Colonic mucosa (tissue), 4 donors: ENCODE results near the gene KRT17. TPM values are rescaled to one million over a fixed set of nuclear protein-coding genes. Genes with fewer than 3 reads are reported as not detected.
A peak's percentile ranks its signal among the peaks of the same experiment; 100 is the strongest.
"Not testable (repeated sequence)": the region's sequence is repeated elsewhere in the genome, so short reads cannot be mapped to it uniquely, and the experiment has no call there.

Experiments used
- DNase-seq: peaks from one replicate; pipeline ENCODE4 v3.0.0-alpha.2; 2020
- H3K27ac ChIP-seq: fragments of 200-600 bp; one replicate; pipeline ENCODE4 v1.8.0; 2021
- H3K27me3 ChIP-seq: fragments of 200-600 bp; one replicate; pipeline ENCODE4 v1.8.0; 2021
- H3K36me3 ChIP-seq: fragments of 200-600 bp; one replicate; pipeline ENCODE4 v1.8.0; 2021
- H3K4me1 ChIP-seq: fragments of 200-600 bp; one replicate; pipeline ENCODE4 v1.8.0; 2021; ENCODE audit warnings: mild to moderate bottlenecking
- H3K4me3 ChIP-seq: fragments of 200-600 bp; one replicate; pipeline ENCODE4 v1.8.0; 2021
- H3K9ac ChIP-seq, 2 donors: one replicate each; pipeline ENCODE4 v1.7.0; 2013; ENCODE audit warnings: control low read depth in 2 of 2, low read depth in 2 of 2, low read length in 2 of 2
- H3K9me3 ChIP-seq: fragments of 200-600 bp; one replicate; pipeline ENCODE4 v1.8.0; 2021
- intact Hi-C: fragments of 100-400 bp; cut with DNase I; formaldehyde crosslinking; loops from one replicate; pipeline ENCODE4 v1.14.1; 2022
- total RNA-seq, 2 donors: library from RNA; stranded (reverse); fragmentation: NEBNext Ultra II Directional in 1 of 2; extraction: Animal tissue kit (Norgen Biotek cat#: 25700) in 1 of 2; gene quantifications; one replicate each; pipeline ENCODE4 v1.2.1, GENCODE V29; 2021
- TF ChIP-seq, protein P1 (sequence below): fragments of 200-600 bp; IDR thresholded peaks from one replicate; pipeline ENCODE4 v1.8.0; 2022; ENCODE audit warnings: antibody characterized with exemption, mild to moderate bottlenecking
- donor health status: healthy.
- donor health status: DM: no; HTN: no; CAD: no.
- donor health status: DM: no; HTN: no; CAD: no.

The KRT17 gene
- total RNA-seq, 2 donors from 2014 or later, result 1.2 TPM; not detected in 1

DNA sequence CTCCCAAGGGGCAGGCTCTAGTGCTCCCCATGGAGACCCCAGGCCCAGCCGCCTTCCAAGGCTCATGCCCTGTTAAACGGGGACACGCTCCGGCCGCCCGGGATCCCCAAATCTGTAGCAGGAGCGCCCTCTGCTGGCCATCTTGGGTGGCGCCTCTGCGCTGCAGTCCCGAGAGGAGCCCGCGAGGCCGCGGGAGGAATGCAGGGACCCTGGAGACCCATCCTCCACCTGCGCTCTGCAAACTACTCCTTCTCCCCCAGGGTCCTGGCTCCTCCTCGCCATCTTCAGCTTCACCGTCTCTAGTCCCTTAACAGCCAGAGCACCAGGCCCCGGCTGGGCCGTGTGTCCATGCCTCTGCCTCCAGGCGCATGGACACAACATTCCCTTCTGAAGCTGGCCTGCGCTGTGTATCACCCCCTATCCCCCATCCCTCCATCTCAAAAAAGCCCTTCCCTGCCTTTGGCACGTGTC lies 23.6 kb upstream of the KRT17 start:
- Histone ChIP-seq H3K9ac (peak overlapping the region; percentile 68 to 95), H3K9me3 (no peaks in the 10 kb centered on the region), H3K27me3 (no peaks in the 10 kb centered on the region), H3K4me1 (peaks cover 19% of the 10 kb centered on the region), H3K27ac (peak overlapping the region; percentile 76), H3K36me3 (no peaks in the 10 kb centered on the region), H3K4me3 (peak overlapping the region; percentile 29)
- intact Hi-C loops, result loop anchor here (1.0 to 10.0 kb wide), 6 partner anchors 14 to 846 kb away; partner anchors contain the start of genes KRT14, KRT35 and KRT36
- TF ChIP-seq, protein P1, sequence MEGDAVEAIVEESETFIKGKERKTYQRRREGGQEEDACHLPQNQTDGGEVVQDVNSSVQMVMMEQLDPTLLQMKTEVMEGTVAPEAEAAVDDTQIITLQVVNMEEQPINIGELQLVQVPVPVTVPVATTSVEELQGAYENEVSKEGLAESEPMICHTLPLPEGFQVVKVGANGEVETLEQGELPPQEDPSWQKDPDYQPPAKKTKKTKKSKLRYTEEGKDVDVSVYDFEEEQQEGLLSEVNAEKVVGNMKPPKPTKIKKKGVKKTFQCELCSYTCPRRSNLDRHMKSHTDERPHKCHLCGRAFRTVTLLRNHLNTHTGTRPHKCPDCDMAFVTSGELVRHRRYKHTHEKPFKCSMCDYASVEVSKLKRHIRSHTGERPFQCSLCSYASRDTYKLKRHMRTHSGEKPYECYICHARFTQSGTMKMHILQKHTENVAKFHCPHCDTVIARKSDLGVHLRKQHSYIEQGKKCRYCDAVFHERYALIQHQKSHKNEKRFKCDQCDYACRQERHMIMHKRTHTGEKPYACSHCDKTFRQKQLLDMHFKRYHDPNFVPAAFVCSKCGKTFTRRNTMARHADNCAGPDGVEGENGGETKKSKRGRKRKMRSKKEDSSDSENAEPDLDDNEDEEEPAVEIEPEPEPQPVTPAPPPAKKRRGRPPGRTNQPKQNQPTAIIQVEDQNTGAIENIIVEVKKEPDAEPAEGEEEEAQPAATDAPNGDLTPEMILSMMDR, result peak; percentile 98
- peak; percentile 96 for DNase-seq

GRCh38 chr17:41647038-41647813 lies 22.9 kb upstream of the KRT17 start:
- no peak for DNase-seq
- Histone ChIP-seq H3K36me3 (no peaks in the 10 kb centered on the region), H3K4me1 (peaks cover 12% of the 10 kb centered on the region), H3K4me3 (no peak overlapping the region), H3K9ac (peak overlapping the region in 1 of 2 donors; percentile 95), H3K27ac (no peak overlapping the region), H3K27me3 (no peaks in the 10 kb centered on the region), H3K9me3 (no peaks in the 10 kb centered on the region)
- intact Hi-C loops, result loop anchor here (5.0 to 10.0 kb wide), 5 partner anchors 62 to 845 kb away; partner anchors contain the start of genes KRT14, KRT35 and KRT36
- TF ChIP-seq, protein P1, result no peak

DNA sequence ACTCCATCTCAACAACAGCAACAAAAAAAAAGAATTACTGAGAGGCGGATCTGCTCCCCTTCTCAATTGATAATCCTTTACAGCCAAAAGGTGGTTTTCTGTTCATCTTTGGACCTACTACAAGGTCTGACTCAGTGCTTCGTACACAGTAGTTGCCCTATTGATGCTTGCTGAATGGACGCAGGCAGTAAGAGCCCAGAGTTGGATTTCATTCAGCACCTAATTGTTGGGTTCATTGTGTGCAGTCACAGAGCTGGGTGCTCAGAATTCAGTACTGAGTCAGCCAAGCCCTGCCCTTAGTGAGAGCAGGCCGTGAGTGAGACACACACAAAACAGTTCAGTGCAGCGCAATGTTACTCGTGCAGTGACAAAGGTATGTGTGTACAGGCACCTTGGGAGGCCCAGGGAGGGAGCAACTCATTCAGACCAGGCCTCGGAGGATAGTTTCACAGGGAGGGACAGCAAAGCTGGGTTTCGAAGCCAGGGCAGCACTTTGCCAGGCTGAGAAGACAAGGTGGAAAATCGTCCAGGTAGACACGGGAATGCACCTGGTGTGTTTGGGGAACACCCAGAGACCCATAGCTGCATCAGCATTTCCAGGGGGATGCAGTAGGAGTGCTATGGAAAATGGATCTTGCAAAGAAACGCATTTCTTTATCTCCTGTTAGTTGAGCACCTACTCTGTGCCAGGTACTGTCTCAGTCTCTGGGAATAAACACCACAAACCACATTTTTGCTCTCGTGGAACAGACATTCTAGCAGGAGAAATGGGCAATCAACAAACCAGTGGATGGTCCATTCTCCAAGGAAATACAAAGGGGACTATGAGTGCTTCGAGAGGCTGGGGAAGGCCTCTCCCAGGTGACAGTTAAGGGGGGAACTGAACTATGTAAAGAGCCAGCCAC lies 18.1 kb upstream of the KRT17 start:
- Histone ChIP-seq H3K27me3 (no peaks in the 10 kb centered on the region), H3K4me1 (peaks cover 2% of the 10 kb centered on the region), H3K36me3 (no peaks in the 10 kb centered on the region), H3K4me3 (no peak overlapping the region), H3K9me3 (no peaks in the 10 kb centered on the region), H3K9ac (no peak overlapping the region), H3K27ac (no peak overlapping the region)
- TF ChIP-seq, protein P1, result no peak
- DNase-seq, result no peak
- intact Hi-C loops, result loop anchor here (10.0 kb wide), 3 partner anchors 58 to 318 kb away; partner anchors contain the start of genes KRT14, KRT35 and KRT36

DNA sequence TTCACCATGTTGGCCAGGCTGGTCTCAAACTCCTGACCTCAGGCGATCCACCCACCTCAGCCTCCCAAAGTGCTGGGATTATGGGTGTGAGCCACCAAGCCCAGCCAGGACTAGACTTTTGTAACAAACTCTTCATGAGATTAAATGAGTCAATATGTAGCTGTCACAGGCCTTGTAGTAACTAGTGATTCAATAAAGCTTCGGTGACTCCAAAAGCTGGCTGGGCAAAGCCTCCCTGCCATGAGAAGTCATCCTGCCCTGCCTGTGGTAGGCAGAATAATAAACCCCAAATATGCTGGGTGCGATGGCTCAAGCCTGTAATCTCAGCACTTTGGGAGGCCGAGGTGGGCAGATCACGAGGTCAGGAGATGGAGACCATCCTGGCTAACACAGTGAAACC lies 16.2 kb upstream of the KRT17 start:
- H3K4me3 ChIP-seq, H3K36me3 ChIP-seq, DNase-seq, H3K4me1 ChIP-seq, H3K27ac ChIP-seq, H3K9me3 ChIP-seq, H3K27me3 ChIP-seq, H3K9ac ChIP-seq: not testable (repeated sequence)
- intact Hi-C loops, result loop anchor here (10.0 kb wide), 3 partner anchors 56 to 316 kb away; partner anchors contain the start of genes KRT14, KRT35 and KRT36

DNA sequence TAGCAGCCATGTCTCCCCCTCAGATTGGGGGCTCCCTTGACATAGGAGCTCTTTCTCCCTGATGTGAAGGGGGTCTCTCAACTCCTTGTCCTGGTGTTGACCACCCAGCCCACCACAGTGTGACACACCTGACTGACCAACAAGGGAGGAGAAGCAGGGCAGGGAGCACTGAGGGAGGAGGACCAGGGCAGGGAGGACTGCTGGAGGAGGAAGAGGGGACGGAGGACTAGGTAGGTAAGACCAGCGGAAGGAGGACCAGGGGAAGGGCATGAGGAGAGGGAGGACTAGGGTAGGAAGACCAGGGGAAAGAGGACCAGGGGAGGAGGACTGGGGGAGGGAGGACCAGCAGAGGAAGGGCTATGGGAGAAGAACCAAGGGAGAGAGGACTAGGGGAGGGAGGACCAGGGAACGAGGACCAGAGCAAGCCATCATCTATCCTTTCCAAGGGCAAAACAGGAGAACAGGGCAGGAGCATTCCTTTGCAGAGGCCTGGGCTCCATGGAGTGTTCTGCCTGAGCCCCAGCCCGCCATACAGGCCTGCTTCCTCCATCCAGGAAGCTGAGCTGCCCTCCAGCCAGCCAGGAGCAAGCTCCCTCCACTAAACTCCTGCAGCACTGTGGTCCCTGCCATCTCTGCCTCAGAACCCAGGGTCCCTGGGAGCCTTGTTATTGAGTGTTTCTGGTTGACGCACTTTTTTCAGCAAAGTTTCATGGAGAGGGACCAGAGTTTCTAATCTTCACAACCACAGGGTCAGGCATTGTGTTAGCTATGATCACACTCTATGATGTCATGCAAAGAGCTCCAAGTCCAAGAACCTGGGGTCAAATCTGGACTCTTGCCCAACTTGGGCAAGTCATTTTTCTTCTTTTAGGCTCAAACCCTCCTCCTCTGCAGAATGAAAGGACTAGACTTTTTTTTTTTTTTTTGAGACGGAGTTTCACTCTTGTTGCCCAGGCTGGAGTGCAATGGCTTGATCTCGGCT lies 15.4 kb upstream of the KRT17 start:
- Histone ChIP-seq H3K4me3 (no peak overlapping the region), H3K27ac (no peak overlapping the region), H3K4me1 (no peaks in the 10 kb centered on the region), H3K36me3 (no peaks in the 10 kb centered on the region), H3K9me3 (no peaks in the 10 kb centered on the region), H3K27me3 (no peaks in the 10 kb centered on the region), H3K9ac (no peak overlapping the region)
- TF ChIP-seq, protein P1, result no peak
- intact Hi-C loops, result loop anchor here (10.0 kb wide), 3 partner anchors 55 to 315 kb away; partner anchors contain the start of genes KRT14, KRT35 and KRT36
- DNase-seq, result no peak
